K562 (cell line): ENCODE results near the gene KMT5C. TPM values are rescaled to one million over a fixed set of nuclear protein-coding genes. Genes with fewer than 3 reads are reported as not detected.
A peak's percentile ranks its signal among the peaks of the same experiment; 100 is the strongest.

ENCODE experiments used
- ATAC-seq: fragments of 200-7000 bp; cut with Tn5 transposase; 3 replicates; pipeline ENCODE4 v1.9.1; 2020; ENCODE audit warnings: moderate library complexity
- BruUV-seq: library from RNA; stranded (reverse); fragments of 400-500 nt; replicated peaks from 2 replicates; lab custom pipeline; 2021; lab: Mats Ljungman, UMichigan
- CTCF ChIA-PET: fragments of 300-600 bp; formaldehyde crosslinking; extraction: SDS; loops from one replicate; lab custom pipeline; 2021; ENCODE audit warnings: low intra/inter-chr PET ratio; lab: Yijun Ruan, JAX
- POLR2A ChIA-PET: fragments of 300-600, 350-650 bp; sonication (Branson Sonifier 250); formaldehyde crosslinking; extraction: SDS; loops from one replicate; lab custom pipeline; 2021; ENCODE audit warnings: antibody characterized with exemption, inconsistent platforms; lab: Yijun Ruan, JAX
- DNase-seq, 4 experiments: peaks; one replicate each; pipeline versions ENCODE4 v3.0.0 to v3.0.0-alpha.2; 2011 to 2018; ENCODE audit warnings: low spot score in 3 of 4, mixed read lengths in 3 of 4; ENCODE audit errors: extremely low read depth in 1 of 4
- FAIRE-seq: peaks from 2 replicates; lab custom pipeline; 2011; peaks lifted over from hg19 to GRCh38; lab: Jason Lieb, UNC
- H2AFZ ChIP-seq: 2 replicates; pipeline ENCODE4 v1.6.0; 2011; ENCODE audit warnings: low read depth, low read length, control low read depth, inconsistent platforms
- H3K27ac ChIP-seq: fragments of 200-600 bp; 3 replicates; pipeline ENCODE4 v1.8.0; 2011; ENCODE audit warnings: low read depth, mild to moderate bottlenecking, control low read depth, inconsistent platforms, low read length, moderate library complexity, mixed read lengths; ENCODE audit errors: extremely low read depth
- H3K27me3 ChIP-seq, 2 experiments: fragments of 300-600 bp in 1 of 2; 2 replicates in 1 of 2; 3 replicates in 1 of 2; pipeline versions ENCODE4 v1.6.0 to v1.8.0; 2011; ENCODE audit warnings: inconsistent platforms in 2 of 2, low read length in 2 of 2, mild to moderate bottlenecking in 1 of 2, mixed read lengths in 1 of 2, moderate library complexity in 1 of 2; ENCODE audit not compliant: control insufficient read depth in 2 of 2, insufficient read depth in 2 of 2
- H3K36me3 ChIP-seq: fragments of 300-600 bp; 3 replicates; pipeline ENCODE4 v1.8.0; 2011; ENCODE audit warnings: mild to moderate bottlenecking, low read length, inconsistent platforms; ENCODE audit not compliant: control insufficient read depth, insufficient read depth
- H3K4me1 ChIP-seq, 2 experiments: fragments of 200-600 bp in 1 of 2; replicated peaks in 1 of 2; 2 replicates in 1 of 2; 3 replicates in 1 of 2; pipeline versions ENCODE4 v1.5.1 to v1.8.0; 2011; ENCODE audit warnings: inconsistent platforms in 2 of 2, low read length in 2 of 2, mild to moderate bottlenecking in 1 of 2, mixed read lengths in 1 of 2, moderate library complexity in 1 of 2; ENCODE audit not compliant: control insufficient read depth in 2 of 2, insufficient read depth in 2 of 2
- H3K4me2 ChIP-seq: 2 replicates; pipeline ENCODE4 v1.6.1; 2011; ENCODE audit warnings: low read length, control low read depth, inconsistent platforms, mixed read lengths; ENCODE audit not compliant: insufficient read depth
- H3K4me3 ChIP-seq: fragments of 200-600 bp; sonication (generic), shearing (Covaris generic); 2 replicates; pipeline ENCODE4 v1.5.1; 2016; ENCODE audit warnings: control low read depth, inconsistent platforms
- H3K79me2 ChIP-seq: fragments of 200-600 bp; 3 replicates; pipeline ENCODE4 v1.8.0; 2011; ENCODE audit warnings: low read length, inconsistent platforms; ENCODE audit not compliant: control insufficient read depth, insufficient read depth
- H3K9ac ChIP-seq, 2 experiments: 2 replicates each; pipeline versions ENCODE4 v1.6.0 to v1.6.1; 2011; ENCODE audit warnings: low read depth in 2 of 2, low read length in 2 of 2, control low read depth in 1 of 2, inconsistent platforms in 1 of 2, mild to moderate bottlenecking in 1 of 2, mixed read lengths in 1 of 2; ENCODE audit not compliant: insufficient read depth in 1 of 2
- H3K9me1 ChIP-seq: one replicate; pipeline ENCODE4 v1.6.0; 2011; ENCODE audit warnings: inconsistent platforms, mild to moderate bottlenecking, low read length, moderate library complexity; ENCODE audit not compliant: control insufficient read depth, insufficient read depth
- H3K9me3 ChIP-seq: replicated peaks from 2 replicates; pipeline ENCODE4 v1.5.1; 2011; ENCODE audit warnings: low read depth, low read length, inconsistent platforms; ENCODE audit not compliant: control insufficient read depth, insufficient read depth
- H4K20me1 ChIP-seq: replicated peaks from 2 replicates; pipeline ENCODE4 v1.6.1; 2011; ENCODE audit warnings: low read length, inconsistent platforms, mixed read lengths; ENCODE audit not compliant: control insufficient read depth, insufficient read depth
- KDM5B ChIP-seq: fragments of 200-600 bp; sonication (generic); IDR thresholded peaks from 2 replicates; pipeline ENCODE4 v1.6.1; 2012; ENCODE audit warnings: low read depth, mild to moderate bottlenecking, moderate library complexity, low read length, control low read depth, inconsistent platforms; ENCODE audit not compliant: insufficient replicate concordance
- NFRKB ChIP-seq: fragments of 450-650 bp; IDR thresholded peaks from 2 replicates; pipeline ENCODE4 v1.6.1; 2016; ENCODE audit warnings: low read depth
- ZFX ChIP-seq: sonication (generic); formaldehyde crosslinking; IDR thresholded peaks from 2 replicates; pipeline ENCODE4 v1.8.0; 2022; ENCODE audit warnings: mild to moderate bottlenecking, missing genetic modification reagents, moderate library complexity
- WGBS: fragments of 100-300 bp; shearing (Covaris generic); methylation state at CpG from one replicate; pipeline ENCODE4 v1.1.6; 2016; ENCODE audit warnings: low coverage, mixed read lengths; ENCODE audit not compliant: insufficient coverage; ENCODE audit errors: missing lambda C conversion rate; 5-methylcytosine and 5-hydroxymethylcytosine counted together
- in situ Hi-C: fragments of 300-500 bp; cut with MboI; formaldehyde crosslinking; loops from 4 replicates; pipeline ENCODE4 v1.15.0; 2018; ENCODE audit warnings: inconsistent platforms, mixed read lengths
- intact Hi-C: fragments of 100-400 bp; cut with micrococcal nuclease; formaldehyde crosslinking; loops from 2 replicates; pipeline ENCODE4 v1.14.2; 2022
- polyA plus RNA-seq, 8 experiments: library from polyadenylated mRNA; depleted of rRNA in 4 of 8; stranded (reverse) in 5 of 8; unstranded in 3 of 8; fragments of >200 nt; fragmentation: Nextera tagmentation in 2 of 8; fragmentation: Illumina TruSeq in 1 of 8; extraction: Ambion mirVana in 2 of 8; extraction: Trizol in 1 of 8; gene quantifications; 2 replicates each; pipeline versions ENCODE4 v1.2.1 to v1.2.3, GENCODE V29; 2011 to 2014; ENCODE audit warnings: inconsistent platforms in 1 of 8, missing spikeins in 1 of 8
- total RNA-seq, 7 experiments: library from RNA; depleted of rRNA in 6 of 7; stranded (reverse); fragments of >200 nt in 6 of 7; fragmentation: Illumina TruSeq in 2 of 7; extraction: Trizol in 2 of 7; gene quantifications; 2 replicates each; pipeline versions ENCODE4 v1.2.1 to v1.2.3, GENCODE V29; 2011 to 2021; ENCODE audit warnings: low replicate concordance in 1 of 7

The KMT5C gene
- total and polyA plus RNA-seq, 9 of the 15 experiments (the other 6 are each of a cell fraction or from before 2014, with no cell fraction given), result 0.15 to 53.5 (median 16.6) TPM

DNA sequence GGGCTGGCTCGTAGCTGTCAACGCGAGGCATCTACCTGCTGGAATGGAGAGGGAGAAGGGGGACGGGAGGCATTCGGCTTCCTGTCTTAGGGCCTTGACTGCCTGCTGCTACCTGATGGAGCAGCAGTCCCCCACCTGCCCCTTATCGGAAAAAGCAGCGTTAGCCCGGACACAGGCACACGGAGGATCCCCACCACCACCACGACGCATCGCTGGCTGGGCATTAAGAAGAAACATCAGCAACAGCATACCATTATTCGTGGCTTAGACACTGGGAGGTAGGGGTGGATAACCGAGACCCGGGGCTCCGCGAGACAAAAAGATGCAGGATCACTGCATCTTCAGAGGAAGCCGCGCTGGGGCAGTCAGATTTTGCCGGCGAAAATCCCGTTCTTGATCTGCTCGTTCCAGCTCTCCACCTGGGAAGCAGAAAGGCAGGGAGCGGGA, 13.7 kb downstream of the KMT5C start:
- Histone ChIP-seq H3K9ac (peak overlapping the region; percentile 50 to 92), H3K9me3 (no peaks in the 10 kb centered on the region), H3K4me2 (peak overlapping the region; percentile 85), H3K4me1 (peaks cover 4 to 48% of the 10 kb centered on the region in 2 experiments; a peak in 4 of 5 replicates)
- intact Hi-C loops, result no loop called here
- TF ChIP-seq KDM5B (peak; percentile 22), NFRKB (no peak), ZFX (CRISPR knock-in tag) (0 out of 2 replicates have a peak, but pooled peaks have one; percentile 18)
- TF ChIP-seq, all 486 proteins: peak for 2
- WGBS, result 5% methylated on average over 24 of the region's 24 CpGs
- H3K9me1 ChIP-seq, result peaks cover 5% of the 10 kb centered on the region
- CTCF ChIA-PET, result no interaction called here
- ATAC-seq, result no peak
- peak overlapping the region; percentile 49; the same call in 2 of the 3 replicates for H3K27ac ChIP-seq
- no peak for DNase-seq
- H2AFZ ChIP-seq, result peak overlapping the region; percentile 88
- peaks cover 6% of the 10 kb centered on the region; the same call in 1 of the 3 replicates for H3K36me3 ChIP-seq
- peaks cover 9 to 21% of the 10 kb centered on the region in 2 experiments; a peak in 4 of 5 replicates for H3K27me3 ChIP-seq
- BruUV-seq, result no TSS peak
- FAIRE-seq, result peak; percentile 60
- POLR2A ChIA-PET, result interaction anchor here (0.9 to 2.4 kb wide), 5 partner anchors 13 to 137 kb away, joined by 3 to 11 read pairs (median 5); partner anchors contain the start of genes KMT5C and UBE2S
- H3K79me2 ChIP-seq, result no peaks in the 10 kb centered on the region
- peaks cover 6% of the 10 kb centered on the region for H4K20me1 ChIP-seq
- peak overlapping the region; percentile 64 for H3K4me3 ChIP-seq
- in situ Hi-C loops, result no loop called here
